HG02884 (cell line): Measurements from ENCODE around the gene CCDC102A.
"Not testable (repeated sequence)": the region's sequence is repeated elsewhere in the genome, so short reads cannot be mapped to it uniquely, and the experiment has no call there.

ENCODE experiments used
- ATAC-seq: cut with Tn5 transposase; IDR thresholded peaks from one replicate; pipeline ENCODE4 v1.9.1; 2021; ENCODE audit warnings: mild to moderate bottlenecking, moderate library complexity; ENCODE audit not compliant: unreplicated experiment

The CCDC102A gene

DNA sequence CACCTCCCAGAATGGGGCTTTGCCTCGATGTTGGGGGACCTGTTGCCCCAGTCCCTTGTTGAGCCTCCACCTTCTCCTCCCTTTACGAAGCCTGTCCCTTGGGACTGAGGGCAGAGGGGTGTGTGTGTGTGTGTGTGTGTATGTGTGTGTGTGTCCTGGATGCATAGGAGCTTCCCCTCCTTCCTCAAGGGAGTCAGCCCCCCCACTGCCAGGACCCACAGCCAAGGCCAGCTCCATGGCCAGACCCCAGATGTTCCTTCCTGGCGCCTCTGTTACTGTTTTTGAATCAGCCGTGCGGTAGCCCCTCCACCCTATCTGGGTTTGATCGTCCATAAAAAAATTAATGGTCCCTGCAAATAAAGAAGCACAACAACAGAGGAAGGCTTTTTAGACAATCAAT is 32.4 kb downstream of the CCDC102A start:
- ATAC-seq, result no peak

GRCh38 chr16:57503366-57503765 is 33.0 kb downstream of the CCDC102A start:
- no peak for ATAC-seq

DNA sequence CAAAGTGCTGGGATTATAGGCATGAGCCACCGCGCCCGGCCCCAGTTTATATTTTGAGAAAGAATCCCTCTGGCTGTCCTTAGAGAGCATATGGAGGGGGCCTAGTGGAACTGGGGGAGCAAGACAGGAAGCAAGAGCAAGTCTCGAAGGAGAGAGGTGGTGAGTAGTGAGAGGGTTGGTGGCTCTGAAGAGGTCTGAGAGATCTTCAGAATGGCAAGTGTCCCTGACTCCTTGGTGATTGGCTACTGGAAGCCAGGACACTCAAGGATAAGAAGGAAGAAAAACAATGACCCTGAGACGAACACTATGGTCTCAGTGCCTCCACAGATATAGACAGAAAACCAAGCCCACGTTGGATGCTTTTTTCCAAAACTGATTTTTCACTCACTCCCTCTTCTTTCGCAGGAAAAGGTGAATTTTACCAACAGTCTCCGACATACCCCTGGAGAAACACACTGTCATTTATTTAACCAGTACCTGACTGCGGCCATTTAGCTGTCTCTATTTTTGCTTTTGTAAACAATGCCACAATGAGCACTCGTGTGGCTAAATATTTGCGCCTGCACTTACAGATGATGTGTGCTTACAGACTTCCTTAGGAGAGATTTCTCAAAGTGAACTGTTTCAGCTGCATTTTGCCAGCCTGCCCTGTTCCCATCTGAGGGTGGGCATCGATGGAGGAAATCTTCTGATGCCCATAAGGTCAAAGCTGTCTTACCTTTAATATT is 34.2 kb downstream of the CCDC102A start:
- ATAC-seq, result no peak

DNA sequence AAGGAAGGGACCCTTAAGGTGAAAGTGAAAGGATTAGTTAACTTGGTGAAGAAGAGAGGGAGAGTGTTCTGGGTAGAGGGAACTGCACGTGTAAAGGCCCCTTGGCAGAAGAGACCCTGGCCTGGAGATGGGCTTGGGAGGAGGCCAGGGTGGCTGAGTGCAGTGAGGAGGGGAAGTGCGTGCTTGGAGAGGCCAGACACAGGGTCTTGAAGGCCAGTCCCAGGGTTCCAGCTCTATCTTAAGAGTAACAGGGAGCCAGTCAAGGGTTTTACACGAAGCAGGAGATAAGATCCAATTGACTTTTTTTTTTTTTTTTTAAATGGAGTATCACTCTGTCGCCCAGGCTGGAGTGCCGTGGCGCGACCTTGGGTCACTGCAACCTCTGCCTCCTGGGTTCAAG is 34.9 kb downstream of the CCDC102A start:
- ATAC-seq, result no peak

DNA sequence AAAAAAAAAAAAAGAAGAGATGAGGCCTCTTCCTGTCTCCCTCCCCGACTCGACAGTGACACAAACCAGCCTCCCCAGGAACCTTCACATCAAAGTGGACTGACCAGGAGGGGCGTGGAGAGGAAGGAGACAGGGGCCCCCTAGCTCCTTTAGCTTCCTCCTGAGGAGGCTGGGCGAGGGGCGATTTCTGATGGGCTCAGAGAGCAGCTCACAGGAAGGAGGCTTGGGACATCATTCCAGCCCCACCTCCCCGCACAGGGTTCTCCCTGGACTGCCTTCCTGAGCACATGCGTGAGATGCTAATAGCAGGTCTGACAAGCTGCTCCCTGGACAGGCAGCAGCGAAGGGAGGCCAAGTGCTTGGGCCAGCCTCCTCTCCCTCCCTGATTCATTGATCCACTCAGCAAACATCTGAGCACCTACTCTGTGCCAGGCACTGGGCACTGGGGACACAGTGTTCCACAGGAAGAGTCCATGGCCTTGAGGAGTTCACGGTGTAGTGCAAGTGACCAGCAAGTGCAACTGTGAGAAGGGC is 35.7 kb downstream of the CCDC102A start:
- no peak for ATAC-seq

DNA sequence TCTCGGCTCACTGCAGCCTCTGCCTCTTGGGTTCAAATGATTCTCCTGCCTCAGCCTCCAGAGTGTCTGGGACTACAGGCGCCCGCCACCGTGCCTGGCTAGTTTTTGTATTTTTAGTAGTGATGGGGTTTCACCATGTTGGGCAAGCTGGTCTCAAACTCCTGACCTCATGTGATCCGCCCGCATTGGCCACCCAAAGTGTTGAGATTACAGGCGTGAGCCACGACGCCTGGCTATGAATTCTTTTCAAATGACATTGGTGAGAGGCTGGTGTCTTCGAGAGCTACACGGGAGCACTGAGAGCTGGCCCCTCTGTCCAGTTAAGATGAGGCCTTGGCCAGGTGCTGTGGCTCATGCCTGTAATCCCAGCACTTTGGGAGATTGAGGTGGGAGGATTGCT is 36.4 kb downstream of the CCDC102A start:
- ATAC-seq, result not testable (repeated sequence)

GRCh38 chr16:57498031-57498430 is 38.3 kb downstream of the CCDC102A start:
- no peak for ATAC-seq

DNA sequence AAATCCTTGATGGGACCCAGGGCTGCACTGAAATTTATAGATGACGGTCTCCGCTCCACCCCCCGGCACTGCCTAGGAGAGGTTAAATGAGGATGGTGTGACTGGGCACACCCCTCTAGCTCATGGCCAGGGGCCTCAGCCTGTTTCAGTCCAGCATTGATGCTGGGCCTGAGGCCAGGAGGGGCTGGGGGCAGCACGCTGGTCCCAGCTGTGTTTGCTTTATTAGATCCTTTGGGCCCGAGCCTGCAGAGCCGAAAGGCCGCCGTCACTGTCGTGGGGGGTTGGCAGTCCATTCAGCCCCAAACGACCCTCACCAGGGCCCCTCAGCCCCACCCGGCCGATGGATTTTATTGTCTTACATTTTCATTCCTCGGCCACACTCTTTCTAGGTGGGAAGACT is 39.2 kb downstream of the CCDC102A start:
- no peak for ATAC-seq

- no peak for ATAC-seq
These were observed 42.6 kb downstream of the CCDC102A start for GRCh38 chr16:57493767-57494166.

DNA sequence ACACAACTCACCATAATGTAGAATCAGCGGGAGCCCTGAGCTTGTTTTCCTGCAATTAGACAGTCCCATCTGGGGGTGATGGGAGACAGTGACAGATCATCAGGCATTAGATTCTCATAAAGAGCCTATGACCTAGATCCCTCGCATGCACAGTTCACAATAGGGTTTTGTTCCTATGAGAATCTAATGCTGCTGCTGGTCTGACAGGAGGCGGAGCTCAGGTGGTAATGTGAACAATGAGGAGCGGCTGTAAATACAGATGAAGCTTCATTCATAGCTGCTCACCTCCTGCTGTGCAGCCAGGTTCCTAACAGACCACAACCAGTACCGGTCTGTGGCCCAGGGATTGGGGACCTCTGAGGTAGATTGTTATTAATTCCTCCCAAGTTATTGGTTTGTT is 47.1 kb downstream of the CCDC102A start:
- ATAC-seq, result no peak

DNA sequence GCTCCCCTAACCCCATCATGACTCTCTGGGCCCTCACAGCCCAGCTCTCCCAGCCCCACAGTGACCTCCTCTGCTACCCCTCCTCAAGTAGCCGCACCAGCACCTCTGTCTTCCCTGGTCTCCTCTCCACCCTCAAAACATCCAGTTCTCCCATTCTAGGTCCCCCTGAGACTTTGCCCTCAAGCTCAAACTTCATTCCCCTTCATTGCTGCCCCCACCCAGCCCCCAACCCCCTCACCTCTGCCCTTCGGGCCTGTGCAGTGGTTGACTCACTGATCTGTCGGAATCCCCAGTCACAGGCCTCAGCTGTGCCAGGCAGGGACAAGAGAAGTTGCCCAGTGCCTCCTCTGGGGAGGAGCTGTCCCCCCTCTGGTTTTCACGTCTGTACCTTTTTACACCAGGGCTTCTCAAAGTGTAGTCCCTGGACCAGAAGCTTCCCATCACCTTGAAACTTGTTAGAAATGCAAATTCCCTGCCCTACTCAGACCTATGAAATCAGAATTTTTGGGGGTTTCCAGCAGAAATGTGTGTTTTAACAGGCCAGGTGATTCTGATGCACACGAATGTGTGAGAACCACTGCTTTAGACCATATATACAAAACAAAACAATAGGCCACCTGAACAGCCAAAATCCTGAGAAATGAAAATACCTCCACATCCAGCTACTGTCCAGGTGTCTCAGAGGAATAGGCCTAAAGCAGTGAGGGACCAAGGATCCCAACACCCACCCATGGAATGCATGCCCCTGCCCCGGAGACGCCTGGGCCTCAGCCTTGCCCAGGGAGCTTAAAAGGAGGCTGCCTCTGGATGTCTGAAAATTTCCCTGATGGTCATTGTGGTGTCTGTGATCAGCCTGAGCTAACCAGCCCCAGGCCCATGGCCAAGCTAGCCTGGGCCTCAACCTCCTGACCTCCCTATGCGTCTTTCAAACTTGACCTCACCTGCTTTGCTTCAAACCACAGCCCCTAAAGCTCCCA is 49.2 kb downstream of the CCDC102A start:
- no peak for ATAC-seq

DNA sequence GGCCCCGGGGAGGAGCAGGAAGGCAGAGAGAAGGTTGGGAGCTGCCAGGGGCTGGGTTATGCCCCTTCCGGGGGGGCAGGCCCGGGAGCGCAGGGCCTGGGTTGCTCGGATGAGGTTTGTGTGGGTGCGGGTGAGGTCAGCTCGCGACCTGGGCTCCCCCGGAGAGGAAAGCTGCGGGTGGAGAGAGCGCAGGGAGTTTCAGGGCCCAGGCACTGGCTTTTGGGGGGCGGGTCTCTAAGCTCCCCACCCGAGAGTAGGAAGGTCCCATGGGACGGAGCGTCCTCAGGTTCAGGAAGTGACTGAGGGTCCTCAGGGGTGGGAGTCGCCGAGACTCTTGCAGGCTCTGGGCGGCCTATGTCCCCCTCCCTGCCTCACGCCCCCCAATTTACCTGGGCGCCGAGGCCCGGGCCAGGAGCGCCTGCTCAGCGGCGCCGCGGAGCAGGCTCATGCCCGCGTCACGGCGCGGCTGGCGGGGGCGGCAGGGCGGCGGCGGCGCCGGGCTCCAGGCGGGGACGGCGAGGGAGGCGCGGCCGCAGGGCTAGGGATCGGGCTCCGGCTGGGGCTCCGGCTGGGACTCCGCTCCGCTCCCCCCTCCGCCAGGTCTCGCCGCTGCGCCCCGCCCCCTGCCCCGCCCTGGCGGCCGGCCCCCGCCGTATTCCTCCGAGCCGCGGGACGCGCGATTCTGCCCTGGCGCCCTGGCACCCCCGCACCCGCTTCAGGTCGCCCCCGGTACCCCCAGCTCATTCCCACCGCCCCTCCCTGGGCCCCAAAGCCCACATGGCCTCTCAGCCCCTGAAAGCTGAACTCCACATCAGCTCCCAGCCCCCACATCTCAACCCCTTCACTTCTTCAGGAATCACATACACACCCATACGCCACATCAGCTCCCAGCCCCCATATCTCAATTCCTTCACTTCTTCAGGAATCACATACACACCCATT is 50.2 kb downstream of the CCDC102A start, which contains the start of gene DOK4:
Gene DOK4, minus strand, starts transcription at position 578 of the 942 bp plus-strand sequence. CDS start 6,986 bp downstream, outside the sequence.
- ATAC-seq, result peak; percentile 76

DNA sequence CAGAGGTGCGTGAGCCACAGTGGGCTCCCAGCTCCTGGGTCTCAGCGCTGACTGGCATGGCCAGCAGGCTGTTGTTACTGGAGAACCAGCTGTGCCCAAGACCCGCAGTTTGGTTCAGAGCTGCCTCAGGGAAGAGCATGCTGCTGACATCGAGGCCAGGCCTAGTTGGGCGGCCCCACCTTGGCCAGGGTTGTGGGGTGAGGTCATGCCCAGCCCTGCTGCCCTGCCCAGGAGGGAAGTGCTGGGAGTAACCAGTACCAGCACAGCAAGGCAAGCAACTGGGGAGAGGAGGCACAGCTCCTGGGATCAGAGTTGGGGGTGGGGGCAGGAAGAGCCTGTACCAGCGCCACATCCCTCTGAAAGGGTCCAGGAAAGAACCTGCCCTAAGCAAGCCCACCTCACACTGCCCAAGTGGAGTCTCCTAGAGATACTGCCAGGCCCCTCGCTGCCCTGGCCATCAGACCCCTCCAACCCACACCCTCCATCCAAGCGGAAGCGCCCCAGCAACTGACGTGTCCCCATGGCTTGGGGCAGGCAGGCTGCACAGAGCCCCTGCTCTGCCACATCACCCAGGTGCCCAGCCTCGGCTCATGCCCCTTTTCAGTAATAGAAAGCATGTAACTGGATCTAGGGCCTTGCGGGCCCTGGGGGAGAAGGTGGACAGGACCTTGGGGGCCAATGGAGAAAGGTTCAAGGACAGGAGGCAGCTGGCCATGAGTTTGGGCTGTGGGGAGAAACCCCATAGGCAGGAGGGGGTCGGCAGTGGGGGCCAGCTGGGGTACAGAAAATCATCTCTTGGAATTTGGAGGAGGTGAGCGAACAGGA is 51.1 kb downstream of the CCDC102A start:
- no peak for ATAC-seq

- ATAC-seq, result no peak
These were observed 51.8 kb downstream of the CCDC102A start for GRCh38 chr16:57484515-57485005.

DNA sequence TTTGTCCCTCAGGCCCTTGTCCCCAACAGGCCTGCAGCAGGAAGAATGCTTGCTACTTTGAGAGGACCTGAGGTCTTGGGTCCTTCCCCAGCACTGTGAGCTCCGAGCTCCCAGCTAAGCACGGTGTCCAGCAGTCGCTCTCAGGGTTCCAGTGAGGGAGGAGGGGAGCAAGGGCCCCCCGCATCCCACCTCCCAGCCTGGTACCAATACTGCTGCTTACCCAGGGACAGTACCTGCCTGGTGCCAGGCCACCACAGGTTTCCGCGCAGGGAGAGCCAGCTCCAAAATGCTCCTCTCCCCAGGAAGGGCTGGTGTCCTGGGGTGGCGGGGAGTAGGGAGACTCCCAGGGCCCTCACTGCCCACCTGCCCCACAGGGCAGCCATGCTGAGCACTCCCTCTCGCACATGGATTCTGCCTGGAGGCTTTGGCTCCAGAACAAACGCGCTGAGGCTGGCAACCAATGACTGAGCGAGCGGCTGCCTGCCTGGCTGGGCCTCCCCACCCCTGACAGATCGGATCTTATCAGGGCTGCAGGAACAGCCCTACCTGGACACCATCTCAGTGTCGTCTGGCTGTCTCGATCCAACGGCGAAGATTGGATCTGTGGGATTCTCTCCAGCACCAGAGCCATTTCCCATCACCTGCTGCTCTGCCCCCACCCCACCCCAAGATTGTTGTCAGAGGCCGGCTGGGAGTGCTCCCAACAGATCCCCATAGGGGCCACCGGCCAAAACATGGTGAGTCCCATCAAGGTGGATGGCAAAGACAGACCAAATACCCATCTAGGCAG is 52.5 kb downstream of the CCDC102A start:
- ATAC-seq, result no peak

- no peak for ATAC-seq
These were observed 53.4 kb downstream of the CCDC102A start for GRCh38 chr16:57482845-57483545.

- no peak for ATAC-seq
These were observed 55.0 kb downstream of the CCDC102A start for GRCh38 chr16:57481421-57481820.

DNA sequence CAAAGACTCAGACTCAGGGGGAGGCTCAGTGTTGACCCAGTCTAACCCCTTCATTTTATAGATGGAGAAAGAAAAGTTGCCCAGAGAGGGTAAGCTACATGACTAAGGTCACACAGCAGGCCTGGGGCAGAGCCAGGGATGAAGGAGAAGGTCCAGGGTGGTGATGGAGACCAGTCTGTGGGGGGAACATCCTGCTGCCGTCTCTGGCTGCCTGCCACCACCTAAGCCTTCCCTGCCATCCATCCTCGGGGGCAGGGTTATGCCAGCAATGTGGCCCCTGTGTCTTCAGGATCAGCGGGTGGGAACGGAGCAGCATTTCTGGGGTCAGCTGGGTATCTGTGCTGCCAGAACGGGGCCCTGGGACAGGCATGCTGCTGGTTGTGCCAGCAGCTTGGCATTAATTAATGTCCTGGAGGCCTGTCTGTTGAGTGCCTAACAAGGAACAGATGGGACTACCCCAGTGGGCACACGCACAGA is 55.6 kb downstream of the CCDC102A start:
- ATAC-seq, result no peak
